COLO668 (cell line): Measurements from ENCODE around the gene DNAJA4.

Experiments used
- DNase-seq: peaks from one replicate; lab custom pipeline; 2025; ENCODE audit not compliant: unreplicated experiment; lab: John Stamatoyannopoulos, UW

Gene DNAJA4

GRCh38 chr15:78264304-78265136, at the start of gene DNAJA4:
TSS of gene DNAJA4 (plus strand) at chr15:78264562. CDS start at chr15:78264764, 202 bp downstream.
- DNase-seq: peak; percentile 76

GRCh38 chr15:78216276-78217104, 47.9 kb upstream of the DNAJA4 start:
- DNase-seq: no peak

GRCh38 chr15:78220713-78221112, 43.6 kb upstream of the DNAJA4 start:
- no peak for DNase-seq

GRCh38 chr15:78222745-78223395, 41.5 kb upstream of the DNAJA4 start:
- no peak for DNase-seq

- no peak for DNase-seq
Observed at GRCh38 chr15:78223396-78224022, 40.9 kb upstream of the DNAJA4 start.

GRCh38 chr15:78224023-78224411, 40.3 kb upstream of the DNAJA4 start:
- DNase-seq: no peak

- no peak for DNase-seq
Observed at GRCh38 chr15:78225783-78226541, 38.4 kb upstream of the DNAJA4 start.

- no peak for DNase-seq
Observed at GRCh38 chr15:78228356-78228996, 35.9 kb upstream of the DNAJA4 start.

- DNase-seq: no peak
Observed at GRCh38 chr15:78229431-78230406, 34.6 kb upstream of the DNAJA4 start.

GRCh38 chr15:78232951-78233350, 31.4 kb upstream of the DNAJA4 start:
- no peak for DNase-seq

- no peak for DNase-seq
Observed at GRCh38 chr15:78233496-78233895, 30.9 kb upstream of the DNAJA4 start.

- DNase-seq: no peak
Observed at GRCh38 chr15:78234515-78235040, 29.8 kb upstream of the DNAJA4 start, which contains the start of gene ACSBG1. TSS of gene ACSBG1 (minus strand) at chr15:78234565. CDS start at chr15:78234501, 64 bp downstream.

GRCh38 chr15:78236491-78236890, 27.9 kb upstream of the DNAJA4 start:
- no peak for DNase-seq

- DNase-seq: no peak
Observed at GRCh38 chr15:78237146-78237545, 27.2 kb upstream of the DNAJA4 start.

- DNase-seq: no peak
Observed at GRCh38 chr15:78239811-78240210, 24.6 kb upstream of the DNAJA4 start.

GRCh38 chr15:78241017-78241416, 23.3 kb upstream of the DNAJA4 start:
- DNase-seq: peak; percentile 78

GRCh38 chr15:78242128-78242527, 22.2 kb upstream of the DNAJA4 start:
- DNase-seq: peak; percentile 23

GRCh38 chr15:78243058-78243457, 21.3 kb upstream of the DNAJA4 start:
- DNase-seq: no peak
